ENCODE measurements around the gene ZKSCAN1.

Gene ZKSCAN1

GRCh38 chr7:100049441-100050291 is 34.3 kb downstream of the ZKSCAN1 start, which contains the start of gene ZSCAN21:
ZSCAN21 (plus strand) TSS chr7:100049774; CDS start chr7:100057007, 7,233 bp downstream.
- peak; percentile 34 for TF ChIP-seq CTCF (IDR thresholded peaks at IDR 0.05; ENCODE audit: extremely low read depth, insufficient read depth, missing control alignments)
- in situ Hi-C loops (cut with MboI; ENCODE audit: low pct_unique_long_range_greater_than_20kb, low sequenced_read_pairs, unreplicated experiment) = no loop called here
- DNase-seq (ENCODE audit: low spot score) = peak; percentile 87

- in situ Hi-C loops (cut with MboI; ENCODE audit: low pct_unique_long_range_greater_than_20kb, low sequenced_read_pairs, unreplicated experiment) = no loop called here
- TF ChIP-seq CTCF (IDR thresholded peaks at IDR 0.05; ENCODE audit: extremely low read depth, insufficient read depth, missing control alignments) = no peak
- no peak for DNase-seq (ENCODE audit: low spot score)
These were observed 36.2 kb downstream of the ZKSCAN1 start for GRCh38 chr7:100051611-100052010.

GRCh38 chr7:100053215-100053614 is 37.8 kb downstream of the ZKSCAN1 start:
- in situ Hi-C loops (cut with MboI; ENCODE audit: low pct_unique_long_range_greater_than_20kb, low sequenced_read_pairs, unreplicated experiment) = no loop called here
- TF ChIP-seq CTCF (IDR thresholded peaks at IDR 0.05; ENCODE audit: extremely low read depth, insufficient read depth, missing control alignments) = peak; percentile 32
- DNase-seq (ENCODE audit: low spot score) = peak; percentile 53

- no peak for DNase-seq (ENCODE audit: low spot score)
- in situ Hi-C loops (cut with MboI; ENCODE audit: low pct_unique_long_range_greater_than_20kb, low sequenced_read_pairs, unreplicated experiment) = no loop called here
- no peak for TF ChIP-seq CTCF (IDR thresholded peaks at IDR 0.05; ENCODE audit: extremely low read depth, insufficient read depth, missing control alignments)
These were observed 41.6 kb downstream of the ZKSCAN1 start for GRCh38 chr7:100057006-100057405.

- in situ Hi-C loops (cut with MboI; ENCODE audit: low pct_unique_long_range_greater_than_20kb, low sequenced_read_pairs, unreplicated experiment) = no loop called here
- no peak for DNase-seq (ENCODE audit: low spot score)
- TF ChIP-seq CTCF (IDR thresholded peaks at IDR 0.05; ENCODE audit: extremely low read depth, insufficient read depth, missing control alignments) = no peak
These were observed 43.9 kb downstream of the ZKSCAN1 start for GRCh38 chr7:100059251-100059739.

- no peak for TF ChIP-seq CTCF (IDR thresholded peaks at IDR 0.05; ENCODE audit: extremely low read depth, insufficient read depth, missing control alignments)
- in situ Hi-C loops (cut with MboI; ENCODE audit: low pct_unique_long_range_greater_than_20kb, low sequenced_read_pairs, unreplicated experiment) = no loop called here
- no peak for DNase-seq (ENCODE audit: low spot score)
These were observed 46.3 kb downstream of the ZKSCAN1 start for GRCh38 chr7:100061518-100062193.

Measured in GM13977 (cell line).